ENCODE data around the gene CEP41. TPM values are rescaled to one million over a fixed set of nuclear protein-coding genes. Genes with fewer than 3 reads are reported as not detected.
A peak's percentile ranks its signal among the peaks of the same experiment; 100 is the strongest.

Gene CEP41
- total RNA-seq, 6 experiments from 2014 or later: 2.6 to 11.7 (median 4.6) TPM

GRCh38 chr7:130488392-130489139 is 47.8 kb upstream of the CEP41 start:
- WGBS (ENCODE audit: insufficient coverage, low coverage, low lambda C conversion rate, missing lambda C conversion rate): 88% methylated on average over 7 of the region's 7 CpGs
- Histone ChIP-seq H3K36me3 (no peaks in the 10 kb centered on the region), H3K4me1 (peaks cover 0 to 7% (median 0%) of the 10 kb centered on the region in 4 donors), H3K9me3 (no peaks in the 10 kb centered on the region), H3K27me3 (no peaks in the 10 kb centered on the region), H3K4me3 (no peak overlapping the region), H3K27ac (no peak overlapping the region)
- intact Hi-C loops (cut with DNase I): no loop called here
- DNase-seq (no peak), ATAC-seq (no peak)
- TF ChIP-seq CTCF (IDR thresholded peaks at IDR 0.05): no peak

GRCh38 chr7:130486954-130487436 is 46.2 kb upstream of the CEP41 start:
- DNase-seq (no peak), ATAC-seq (no peak)
- 12% methylated on average over 6 of the region's 6 CpGs for WGBS (ENCODE audit: insufficient coverage, low coverage, low lambda C conversion rate, missing lambda C conversion rate)
- intact Hi-C loops (cut with DNase I): no loop called here
- TF ChIP-seq CTCF (IDR thresholded peaks at IDR 0.05): no peak
- TF ChIP-seq POLR2A (IDR thresholded peaks at IDR 0.05): no peak
- Histone ChIP-seq H3K27me3 (no peaks in the 10 kb centered on the region), H3K36me3 (no peaks in the 10 kb centered on the region), H3K9me3 (no peaks in the 10 kb centered on the region), H3K4me3 (peak overlapping the region; percentile 53 to 81 (median 67)), H3K4me1 (no peaks in the 10 kb centered on the region), H3K27ac (no peak overlapping the region)

- WGBS (ENCODE audit: insufficient coverage, low coverage, low lambda C conversion rate, missing lambda C conversion rate): 1% methylated on average over 29 of the region's 67 CpGs
- Histone ChIP-seq H3K27me3 (no peaks in the 10 kb centered on the region), H3K27ac (peak overlapping the region in 1 of 3 donors; percentile 50), H3K9me3 (no peaks in the 10 kb centered on the region), H3K36me3 (no peaks in the 10 kb centered on the region), H3K4me1 (no peaks in the 10 kb centered on the region), H3K4me3 (peak overlapping the region; percentile 53 to 81 (median 67))
- TF ChIP-seq CTCF (IDR thresholded peaks at IDR 0.05) (peak; percentile 72 to 90 (median 84)), POLR2A (IDR thresholded peaks at IDR 0.05) (no peak)
- DNase-seq (peak; percentile 86 to 90 (median 90)), ATAC-seq (peak; percentile 95 to 97 (median 96))
- intact Hi-C loops (cut with DNase I): no loop called here
These were observed 45.5 kb upstream of the CEP41 start for GRCh38 chr7:130486114-130486953.

- no peak for TF ChIP-seq POLR2A (IDR thresholded peaks at IDR 0.05)
- TF ChIP-seq CTCF (IDR thresholded peaks at IDR 0.05): no peak
- DNase-seq: no peak
- ATAC-seq: peak in 1 of 4 donors; percentile 9
- H3K9me3 ChIP-seq: no peaks in the 10 kb centered on the region
- no peaks in the 10 kb centered on the region for H3K27me3 ChIP-seq
- peak overlapping the region in 1 of 3 donors; percentile 50 for H3K27ac ChIP-seq
- 47% methylated on average over 11 of the region's 11 CpGs for WGBS (ENCODE audit: insufficient coverage, low coverage, low lambda C conversion rate, missing lambda C conversion rate)
- no peaks in the 10 kb centered on the region for H3K4me1 ChIP-seq
- intact Hi-C loops (cut with DNase I): no loop called here
- H3K36me3 ChIP-seq: no peaks in the 10 kb centered on the region
- H3K4me3 ChIP-seq: peak overlapping the region; percentile 53 to 81 (median 67)
These were observed 44.9 kb upstream of the CEP41 start for GRCh38 chr7:130485734-130486113.
